ENCODE data around the gene NCAN.
A peak's percentile ranks its signal among the peaks of the same experiment; 100 is the strongest.
"Not testable (repeated sequence)": the region's sequence is repeated elsewhere in the genome, so short reads cannot be mapped to it uniquely, and the experiment has no call there.

The NCAN gene

GRCh38 chr19:19223636-19224035, 11.9 kb downstream of the NCAN start:
- no peak for DNase-seq (ENCODE audit: low read depth in 1 of 2, low spot score in 1 of 2)

DNA sequence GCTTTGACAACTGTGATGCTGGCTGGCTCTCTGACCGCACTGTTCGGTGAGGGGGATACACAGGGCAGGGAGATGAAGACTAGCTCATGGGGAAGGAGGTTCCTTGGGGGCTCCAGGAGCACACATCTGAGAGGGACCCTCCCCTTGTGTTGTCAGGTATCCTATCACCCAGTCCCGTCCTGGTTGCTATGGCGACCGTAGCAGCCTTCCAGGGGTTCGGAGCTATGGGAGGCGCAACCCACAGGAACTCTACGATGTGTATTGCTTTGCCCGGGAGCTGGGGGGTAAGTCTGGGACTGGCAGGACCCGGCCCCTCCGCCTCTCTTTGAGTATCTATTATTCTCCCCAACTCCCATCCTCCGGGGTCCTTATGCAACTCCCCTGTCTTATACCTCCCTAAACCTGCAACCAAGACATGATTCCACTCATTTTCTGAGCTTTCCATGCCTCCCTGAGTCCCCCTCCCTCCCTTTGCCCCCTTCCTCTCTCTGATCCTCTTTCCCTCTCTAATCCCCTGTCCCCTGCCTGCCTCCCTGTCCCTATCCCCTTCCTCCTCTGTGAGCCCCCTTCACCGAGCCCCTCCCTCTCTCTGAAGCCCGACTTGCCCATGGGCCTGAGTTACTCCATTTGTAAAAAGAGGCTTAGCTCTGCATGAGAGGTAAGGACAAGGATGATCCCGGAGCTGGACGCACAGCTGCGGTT, 12.5 kb downstream of the NCAN start:
- DNase-seq (ENCODE audit: low read depth in 1 of 2, low spot score in 1 of 2) = no peak

- peak; percentile 54 to 56 for DNase-seq (ENCODE audit: low read depth in 1 of 2, low spot score in 1 of 2)
Measured at GRCh38 chr19:19224852-19225494, 13.2 kb downstream of the NCAN start.

GRCh38 chr19:19226204-19226603, 14.4 kb downstream of the NCAN start:
- DNase-seq (ENCODE audit: low read depth in 1 of 2, low spot score in 1 of 2) = no peak

DNA sequence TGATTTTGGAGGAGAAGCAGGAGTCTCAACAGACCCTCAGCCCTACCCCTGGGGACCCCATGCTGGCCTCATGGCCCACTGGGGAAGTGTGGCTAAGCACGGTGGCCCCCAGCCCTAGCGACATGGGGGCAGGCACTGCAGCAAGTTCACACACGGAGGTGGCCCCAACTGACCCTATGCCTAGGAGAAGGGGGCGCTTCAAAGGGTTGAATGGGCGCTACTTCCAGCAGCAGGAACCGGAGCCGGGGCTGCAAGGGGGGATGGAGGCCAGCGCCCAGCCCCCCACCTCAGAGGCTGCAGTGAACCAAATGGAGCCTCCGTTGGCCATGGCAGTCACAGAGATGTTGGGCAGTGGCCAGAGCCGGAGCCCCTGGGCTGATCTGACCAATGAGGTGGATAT, 14.9 kb downstream of the NCAN start:
- no peak for DNase-seq (ENCODE audit: low read depth in 1 of 2, low spot score in 1 of 2)

DNA sequence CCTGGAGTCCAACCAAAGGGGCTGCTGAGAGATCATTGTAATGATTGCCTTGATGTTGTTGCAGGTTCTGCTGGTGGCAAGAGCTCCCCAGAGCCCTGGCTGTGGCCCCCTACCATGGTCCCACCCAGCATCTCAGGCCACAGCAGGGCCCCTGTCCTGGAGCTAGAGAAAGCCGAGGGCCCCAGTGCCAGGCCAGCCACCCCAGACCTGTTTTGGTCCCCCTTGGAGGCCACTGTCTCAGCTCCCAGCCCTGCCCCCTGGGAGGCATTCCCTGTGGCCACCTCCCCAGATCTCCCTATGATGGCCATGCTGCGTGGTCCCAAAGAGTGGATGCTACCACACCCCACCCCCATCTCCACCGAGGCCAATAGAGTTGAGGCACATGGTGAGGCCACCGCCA, 15.5 kb downstream of the NCAN start:
- DNase-seq (ENCODE audit: low read depth in 1 of 2, low spot score in 1 of 2) = no peak

DNA sequence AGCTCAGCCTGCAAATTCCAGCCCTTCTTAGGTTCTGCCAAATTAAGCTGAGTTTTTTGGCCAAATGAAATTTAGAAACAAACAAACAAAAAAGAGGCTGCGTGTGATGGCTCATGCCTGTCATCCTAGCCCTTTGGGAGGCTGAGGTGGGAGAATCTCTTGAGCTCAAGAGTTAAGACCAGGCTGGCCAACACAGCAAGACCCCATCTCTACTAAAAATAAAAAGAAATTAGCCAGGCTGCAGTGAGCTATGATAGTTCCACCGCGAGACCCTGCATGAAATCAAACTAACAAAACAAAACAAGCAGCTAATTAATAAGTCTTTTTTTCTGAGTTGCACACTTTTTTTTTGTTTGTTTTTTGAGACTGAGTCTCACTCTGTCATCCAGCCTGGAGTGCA, 17.9 kb downstream of the NCAN start:
- no peak for DNase-seq (ENCODE audit: low read depth in 1 of 2, low spot score in 1 of 2)

DNA sequence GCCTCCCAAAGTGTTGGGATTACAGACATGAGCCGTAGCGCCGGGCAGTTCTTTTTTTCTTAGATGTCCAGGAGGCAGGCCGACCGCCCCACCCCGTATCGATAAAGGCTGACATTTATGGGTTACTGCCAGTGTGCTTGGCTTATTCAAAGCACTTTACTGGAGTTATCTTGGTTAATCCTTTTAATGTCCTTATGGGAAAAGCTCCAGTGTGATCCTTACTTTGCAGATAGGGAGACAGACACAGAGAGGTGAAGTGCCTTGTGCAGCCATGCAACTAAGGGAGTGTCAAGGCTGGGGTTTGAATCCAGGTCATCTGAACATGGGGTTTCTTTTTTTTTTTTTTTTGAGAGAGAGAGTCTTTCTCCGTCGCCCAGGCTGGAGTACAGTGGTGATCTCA, 19.2 kb downstream of the NCAN start:
- DNase-seq (ENCODE audit: low read depth in 1 of 2, low spot score in 1 of 2) = no peak

DNA sequence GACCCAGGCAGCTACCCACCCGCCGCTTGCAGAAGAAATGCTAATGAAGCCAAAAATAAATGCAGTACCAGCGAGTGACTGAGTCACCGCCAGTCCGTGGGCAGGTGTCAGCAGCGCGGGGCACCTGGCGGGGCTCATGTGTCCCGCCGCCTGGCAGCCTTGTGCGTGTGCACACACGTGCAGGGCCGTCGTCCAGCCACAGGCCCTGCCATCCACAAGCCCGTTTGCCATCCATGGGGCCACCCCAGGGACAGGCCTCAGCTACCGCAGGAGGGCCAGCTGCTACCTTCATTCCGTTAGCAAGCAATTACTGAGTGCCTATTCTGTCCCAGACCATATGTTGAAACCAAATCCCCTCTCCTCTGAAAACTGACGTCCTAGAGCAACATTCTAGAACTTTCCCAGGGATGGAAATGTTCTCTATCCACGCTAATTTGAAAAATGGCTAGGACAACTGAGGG, 20.5 kb downstream of the NCAN start:
- DNase-seq (ENCODE audit: low read depth in 1 of 2, low spot score in 1 of 2) = no peak

DNA sequence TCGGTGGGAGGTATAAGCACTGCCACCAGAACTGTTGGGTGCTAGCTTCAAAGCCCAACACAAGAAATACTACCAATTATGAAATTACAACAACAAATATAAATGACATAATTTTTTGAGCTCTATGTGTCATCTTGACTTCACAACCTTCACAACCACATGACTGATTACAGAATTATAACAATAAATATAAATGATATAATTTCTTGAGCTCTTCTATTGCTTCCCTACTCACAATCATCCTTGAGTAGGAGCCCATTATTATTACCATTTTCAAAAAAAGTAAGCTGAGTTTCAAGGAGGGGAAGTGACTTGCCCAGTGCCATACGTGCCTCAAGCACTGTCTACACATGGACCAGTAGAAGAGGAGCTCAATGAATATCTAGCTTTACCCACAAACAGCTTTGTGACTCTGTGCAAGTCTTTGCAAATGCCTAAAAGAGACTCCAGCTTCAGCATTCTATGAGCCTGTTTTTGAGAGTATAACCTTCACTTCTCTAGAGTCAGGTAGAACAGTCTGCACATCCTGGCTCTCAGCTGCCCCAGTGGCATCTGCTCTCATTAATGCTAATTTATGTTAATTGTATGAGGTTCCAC, 22.6 kb downstream of the NCAN start:
- DNase-seq (ENCODE audit: low read depth in 1 of 2, low spot score in 1 of 2) = no peak

DNA sequence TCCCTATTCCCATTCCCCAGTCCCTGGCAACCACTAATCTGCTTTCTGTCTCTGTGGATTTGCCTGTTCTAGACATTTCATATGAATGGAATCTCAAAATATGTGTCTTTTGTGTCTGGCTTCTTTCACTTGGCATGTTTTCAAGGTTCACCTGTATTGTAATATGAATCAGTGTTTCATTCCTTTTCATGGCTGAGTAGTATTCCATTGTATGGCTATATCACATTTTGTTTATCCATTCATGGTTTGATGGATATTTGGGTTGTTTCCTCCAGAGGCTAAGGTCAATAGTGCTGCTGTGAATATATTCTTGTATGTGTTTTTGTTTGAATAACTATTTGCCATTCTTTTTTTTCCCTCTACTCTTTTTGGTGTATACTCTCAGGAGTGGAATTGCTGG, 24.4 kb downstream of the NCAN start:
- no peak for DNase-seq (ENCODE audit: low read depth in 1 of 2, low spot score in 1 of 2)

- DNase-seq (ENCODE audit: low read depth in 1 of 2, low spot score in 1 of 2) = no peak
Measured at GRCh38 chr19:19238126-19238894, 26.6 kb downstream of the NCAN start.

- DNase-seq (ENCODE audit: low read depth in 1 of 2, low spot score in 1 of 2) = no peak
Measured at GRCh38 chr19:19239675-19240074, 27.9 kb downstream of the NCAN start.

DNA sequence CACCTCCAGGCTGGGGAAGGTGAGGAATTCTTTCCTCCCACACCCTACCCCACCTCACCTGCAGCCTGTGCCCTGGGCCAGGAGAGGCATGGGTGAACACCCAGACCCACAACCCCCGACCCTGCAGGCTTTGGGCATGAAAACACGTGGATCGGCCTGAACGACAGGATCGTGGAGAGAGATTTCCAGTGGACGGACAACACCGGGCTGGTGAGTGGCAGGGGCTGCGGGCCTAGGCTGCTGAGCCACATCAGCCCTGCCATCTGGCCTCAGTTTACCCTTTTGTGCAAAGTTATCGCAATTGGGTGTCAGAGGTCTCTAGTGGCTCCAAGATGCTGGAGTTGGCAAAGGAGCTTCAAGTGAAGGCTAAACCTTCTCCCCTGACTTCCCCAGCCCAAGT, 28.7 kb downstream of the NCAN start:
- no peak for DNase-seq (ENCODE audit: low read depth in 1 of 2, low spot score in 1 of 2)

GRCh38 chr19:19250196-19250801, 38.5 kb downstream of the NCAN start:
- no peak for DNase-seq (ENCODE audit: low read depth in 1 of 2, low spot score in 1 of 2)

DNA sequence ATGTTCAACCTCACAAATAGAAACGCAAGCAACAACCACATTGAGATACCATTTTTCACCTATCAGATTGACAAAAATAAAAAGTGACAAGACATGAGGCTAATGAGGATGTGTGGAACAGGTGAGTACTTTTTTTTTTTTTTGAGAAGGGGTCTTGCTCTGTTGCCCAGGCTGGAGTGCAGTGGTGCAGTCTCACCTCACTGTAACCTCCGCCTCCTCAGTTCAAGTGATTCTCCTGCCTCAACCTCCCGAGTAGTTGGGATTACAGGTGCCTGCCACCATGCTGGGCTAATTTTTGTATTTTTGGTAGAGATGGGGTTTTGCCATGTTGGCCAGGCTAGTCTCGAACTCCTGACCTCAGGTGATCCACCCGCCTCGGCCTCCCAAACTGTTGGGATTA, 41.7 kb downstream of the NCAN start:
- not testable (repeated sequence) for DNase-seq (ENCODE audit: low read depth in 1 of 2, low spot score in 1 of 2)

DNA sequence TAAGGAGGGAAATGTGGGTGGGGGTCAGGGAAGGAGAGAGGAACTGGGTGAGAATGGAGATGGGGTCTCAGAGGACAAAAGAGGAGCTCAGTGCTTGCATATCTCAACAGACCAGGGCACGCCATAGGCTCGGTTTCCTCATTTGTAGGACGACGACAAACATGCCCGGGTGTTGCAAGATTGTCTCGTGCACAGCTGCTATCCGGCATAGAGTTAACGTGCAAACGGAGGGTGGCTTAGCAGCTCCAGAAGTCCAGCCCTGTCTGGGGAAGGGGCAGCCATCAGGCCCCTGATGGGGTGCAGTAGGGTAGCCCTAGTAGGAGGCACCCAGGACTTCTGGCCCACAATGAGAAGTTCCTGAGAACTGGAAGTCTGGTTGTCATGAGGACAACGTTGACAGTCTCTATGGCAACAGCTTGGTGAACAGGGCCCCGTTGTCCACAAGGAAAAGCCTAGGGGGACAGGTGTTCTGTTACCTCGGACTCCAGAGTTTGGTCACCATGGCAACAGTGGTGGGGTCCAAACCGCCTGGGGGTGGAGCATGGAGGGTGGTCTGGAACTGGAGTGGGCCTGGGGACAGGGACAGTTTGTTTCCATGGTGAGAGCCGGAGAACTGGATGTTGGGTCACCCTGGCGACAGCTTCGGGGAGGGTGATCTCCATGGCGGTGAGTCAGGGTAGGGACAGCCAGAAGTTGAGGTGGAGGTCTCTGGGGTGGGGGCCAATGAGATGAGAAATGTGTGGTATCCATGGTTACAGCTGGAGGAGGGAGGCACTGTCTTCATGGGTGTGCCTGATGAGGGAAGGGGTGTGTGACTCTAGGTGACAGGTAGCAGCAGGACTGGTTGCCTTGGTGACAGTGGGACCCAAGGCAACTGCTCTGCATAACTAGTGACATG, 44.6 kb downstream of the NCAN start:
- DNase-seq (ENCODE audit: low read depth in 1 of 2, low spot score in 1 of 2) = no peak

GRCh38 chr19:19257137-19257536, 45.4 kb downstream of the NCAN start:
- DNase-seq (ENCODE audit: low read depth in 1 of 2, low spot score in 1 of 2) = no peak

- no peak for DNase-seq (ENCODE audit: low read depth in 1 of 2, low spot score in 1 of 2)
Measured at GRCh38 chr19:19257836-19258588, 46.3 kb downstream of the NCAN start.
